Effector memory CD4-positive, alpha-beta T cell (primary cell): Measurements from ENCODE around the gene ILF3.

ENCODE experiments used
- DNase-seq, 3 donors: peaks; one replicate each; pipeline ENCODE4 v3.0.0-alpha.2; 2020
- H3K27ac ChIP-seq: 2 replicates; pipeline ENCODE4 v1.7.0; 2013; ENCODE audit warnings: mild to moderate bottlenecking, low read length, moderate library complexity; ENCODE audit not compliant: insufficient read depth, poor library complexity, severe bottlenecking
- H3K27me3 ChIP-seq: replicated peaks from 2 replicates; pipeline ENCODE4 v1.7.0; 2013; ENCODE audit warnings: mild to moderate bottlenecking, low read length; ENCODE audit not compliant: insufficient read depth, control insufficient read depth, poor library complexity, severe bottlenecking
- H3K36me3 ChIP-seq: 2 replicates; pipeline ENCODE4 v1.7.0; 2013; ENCODE audit warnings: mild to moderate bottlenecking, low read length, moderate library complexity; ENCODE audit not compliant: control insufficient read depth, insufficient read depth
- H3K4me1 ChIP-seq: 2 replicates; pipeline ENCODE4 v1.7.0; 2013; ENCODE audit warnings: low read length, mild to moderate bottlenecking; ENCODE audit not compliant: control insufficient read depth, insufficient read depth, poor library complexity, severe bottlenecking
- H3K4me3 ChIP-seq: 2 replicates; pipeline ENCODE4 v1.7.0; 2013; ENCODE audit warnings: low read length, low read depth, mild to moderate bottlenecking; ENCODE audit not compliant: insufficient read depth, poor library complexity, severe bottlenecking
- H3K9me3 ChIP-seq: 2 replicates; pipeline ENCODE4 v1.7.0; 2013; ENCODE audit warnings: mild to moderate bottlenecking, low read length, moderate library complexity; ENCODE audit not compliant: control insufficient read depth

The ILF3 gene

GRCh38 chr19:10683582-10683981, 29.4 kb downstream of the ILF3 start:
- Histone ChIP-seq H3K27ac (no peak overlapping the region), H3K27me3 (no peaks in the 10 kb centered on the region), H3K9me3 (no peaks in the 10 kb centered on the region), H3K4me1 (no peaks in the 10 kb centered on the region), H3K36me3 (peaks cover 95% of the 10 kb centered on the region), H3K4me3 (no peak overlapping the region)
- DNase-seq = no peak

GRCh38 chr19:10685210-10685609, 31.1 kb downstream of the ILF3 start:
- Histone ChIP-seq H3K9me3 (no peaks in the 10 kb centered on the region), H3K36me3 (peaks cover 94% of the 10 kb centered on the region), H3K4me1 (no peaks in the 10 kb centered on the region), H3K27me3 (no peaks in the 10 kb centered on the region), H3K27ac (no peak overlapping the region), H3K4me3 (no peak overlapping the region)
- no peak for DNase-seq

- H3K4me1 ChIP-seq = no peaks in the 10 kb centered on the region
- DNase-seq = no peak
- H3K9me3 ChIP-seq = no peaks in the 10 kb centered on the region
- no peak overlapping the region for H3K4me3 ChIP-seq
- no peaks in the 10 kb centered on the region for H3K27me3 ChIP-seq
- H3K27ac ChIP-seq = no peak overlapping the region
- peaks cover 94% of the 10 kb centered on the region for H3K36me3 ChIP-seq
Measured at GRCh38 chr19:10686193-10686592, 32.0 kb downstream of the ILF3 start.

- H3K36me3 ChIP-seq = peaks cover 92% of the 10 kb centered on the region
- no peak for DNase-seq
Measured at GRCh38 chr19:10686661-10687517, 32.7 kb downstream of the ILF3 start.

GRCh38 chr19:10687518-10688288, 33.6 kb downstream of the ILF3 start:
- DNase-seq = no peak
- no peak overlapping the region for H3K27ac ChIP-seq
- H3K4me3 ChIP-seq = no peak overlapping the region
- no peaks in the 10 kb centered on the region for H3K9me3 ChIP-seq
- H3K27me3 ChIP-seq = no peaks in the 10 kb centered on the region
- no peaks in the 10 kb centered on the region for H3K4me1 ChIP-seq
- peaks cover 91% of the 10 kb centered on the region for H3K36me3 ChIP-seq

More at GRCh38 chr19:10686661-10687517, 32.7 kb downstream of the ILF3 start:
- Histone ChIP-seq H3K27me3 (no peaks in the 10 kb centered on the region), H3K27ac (no peak overlapping the region), H3K4me1 (no peaks in the 10 kb centered on the region), H3K9me3 (no peaks in the 10 kb centered on the region), H3K4me3 (no peak overlapping the region)

- Histone ChIP-seq H3K27me3 (no peaks in the 10 kb centered on the region), H3K36me3 (peaks cover 81% of the 10 kb centered on the region), H3K4me3 (no peak overlapping the region), H3K27ac (no peak overlapping the region), H3K4me1 (no peaks in the 10 kb centered on the region), H3K9me3 (no peaks in the 10 kb centered on the region)
- DNase-seq = no peak
Measured at GRCh38 chr19:10688545-10689280, 34.6 kb downstream of the ILF3 start.

- no peaks in the 10 kb centered on the region for H3K9me3 ChIP-seq
- H3K36me3 ChIP-seq = peaks cover 65% of the 10 kb centered on the region
- no peak for DNase-seq
- peaks cover 5% of the 10 kb centered on the region for H3K4me1 ChIP-seq
- H3K27me3 ChIP-seq = no peaks in the 10 kb centered on the region
- no peak overlapping the region for H3K4me3 ChIP-seq
- no peak overlapping the region for H3K27ac ChIP-seq
Measured at GRCh38 chr19:10690341-10690781, 36.2 kb downstream of the ILF3 start.

GRCh38 chr19:10691178-10691881, 37.2 kb downstream of the ILF3 start:
- Histone ChIP-seq H3K4me3 (no peak overlapping the region), H3K27ac (no peak overlapping the region), H3K4me1 (peaks cover 11% of the 10 kb centered on the region), H3K9me3 (no peaks in the 10 kb centered on the region), H3K27me3 (no peaks in the 10 kb centered on the region), H3K36me3 (peaks cover 58% of the 10 kb centered on the region)
- DNase-seq = no peak

GRCh38 chr19:10691883-10692282, 37.7 kb downstream of the ILF3 start:
- peaks cover 54% of the 10 kb centered on the region for H3K36me3 ChIP-seq
- no peak for DNase-seq
- no peak overlapping the region for H3K27ac ChIP-seq
- H3K27me3 ChIP-seq = peaks cover 3% of the 10 kb centered on the region
- peaks cover 11% of the 10 kb centered on the region for H3K4me1 ChIP-seq
- no peaks in the 10 kb centered on the region for H3K9me3 ChIP-seq
- no peak overlapping the region for H3K4me3 ChIP-seq
